Common myeloid progenitor, CD34-positive (primary cell): ENCODE results near the gene CFAP73.
"Not testable (repeated sequence)": the region's sequence is repeated elsewhere in the genome, so short reads cannot be mapped to it uniquely, and the experiment has no call there.

Experiments
- CTCF ChIA-PET: fragments of 350-600 bp; sonication (Branson Sonifier 250); formaldehyde crosslinking; loops from one replicate; lab custom pipeline; 2021; ENCODE audit warnings: antibody characterized with exemption; lab: Charles Lee
- POLR2A ChIA-PET: fragments of 350-600 bp; sonication (Branson Sonifier 250); formaldehyde crosslinking; loops from one replicate; lab custom pipeline; 2021; ENCODE audit warnings: antibody characterized with exemption; lab: Charles Lee
- DNase-seq, 3 donors: peaks; one replicate each; pipeline versions ENCODE4 v3.0.0 to v3.0.0-alpha.2; 2013
- H3K27ac ChIP-seq, 2 experiments: 1 replicate in 1 of 2; 2 replicates in 1 of 2; pipeline ENCODE4 v1.7.0; 2013; ENCODE audit warnings: inconsistent platforms in 2 of 2, low read length in 2 of 2, mild to moderate bottlenecking in 2 of 2, low read depth in 1 of 2, moderate library complexity in 1 of 2; ENCODE audit not compliant: severe bottlenecking in 2 of 2, insufficient read depth in 1 of 2, poor library complexity in 1 of 2
- H3K27me3 ChIP-seq, 5 experiments: replicated peaks in 2 of 5; 1 replicate in 3 of 5; 2 replicates in 2 of 5; pipeline versions ENCODE4 v1.6.1 to v1.7.0; 2013; ENCODE audit warnings: low read length in 4 of 5, mild to moderate bottlenecking in 2 of 5, moderate library complexity in 2 of 5, inconsistent platforms in 1 of 5; ENCODE audit not compliant: insufficient read depth in 5 of 5, control insufficient read depth in 4 of 5
- H3K36me3 ChIP-seq, 4 experiments: 1 replicate in 2 of 4; 2 replicates in 2 of 4; pipeline versions ENCODE4 v1.6.1 to v1.7.0; 2013; ENCODE audit warnings: low read length in 3 of 4, control low read depth in 1 of 4, mild to moderate bottlenecking in 1 of 4; ENCODE audit not compliant: control insufficient read depth in 4 of 4, insufficient read depth in 4 of 4
- H3K4me1 ChIP-seq, 4 experiments: 1 replicate in 3 of 4; 2 replicates in 1 of 4; pipeline versions ENCODE4 v1.6.1 to v1.7.1; 2013; ENCODE audit warnings: low read length in 3 of 4, mild to moderate bottlenecking in 3 of 4, control low read depth in 1 of 4, inconsistent platforms in 1 of 4, moderate library complexity in 1 of 4; ENCODE audit not compliant: control insufficient read depth in 4 of 4, insufficient read depth in 4 of 4; ENCODE audit errors: control extremely low read depth in 1 of 4
- H3K4me3 ChIP-seq, 7 experiments: 1 replicate in 4 of 7; 2 replicates in 3 of 7; pipeline versions ENCODE4 v1.5.1 to v1.7.0; 2013; ENCODE audit warnings: mild to moderate bottlenecking in 7 of 7, low read length in 6 of 7, moderate library complexity in 6 of 7, inconsistent platforms in 2 of 7, low read depth in 2 of 7, control low read depth in 1 of 7; ENCODE audit not compliant: insufficient read depth in 4 of 7, control insufficient read depth in 1 of 7; ENCODE audit errors: extremely low read depth in 1 of 7
- H3K9me3 ChIP-seq, 5 experiments: 1 replicate in 4 of 5; 2 replicates in 1 of 5; pipeline versions ENCODE4 v1.6.1 to v1.7.1; 2013; ENCODE audit warnings: low read length in 4 of 5, mild to moderate bottlenecking in 2 of 5, inconsistent platforms in 1 of 5, low read depth in 1 of 5, moderate library complexity in 1 of 5; ENCODE audit not compliant: control insufficient read depth in 4 of 5, insufficient read depth in 2 of 5; ENCODE audit errors: control extremely low read depth in 1 of 5
- WGBS: methylation state at CpG from one replicate; pipeline ENCODE4 v1.1.5; 2013; ENCODE audit not compliant: insufficient coverage; 5-methylcytosine and 5-hydroxymethylcytosine counted together

CFAP73 gene

GRCh38 chr12:113112043-113112899, 37.3 kb upstream of the CFAP73 start:
- CTCF ChIA-PET: interaction anchor here (0.8 to 1.8 kb wide), 4 partner anchors 9 to 22 kb away, joined by 3 to 5 read pairs (median 3); no protein-coding TSS in a partner anchor
- H3K36me3 ChIP-seq: no peaks in the 10 kb centered on the region
- H3K27me3 ChIP-seq: no peaks in the 10 kb centered on the region
- DNase-seq: no peak
- H3K9me3 ChIP-seq: no peaks in the 10 kb centered on the region
- peaks cover 0 to under 1% (median 0%) of the 10 kb centered on the region in 4 experiments for H3K4me1 ChIP-seq
- 85% methylated on average over 39 of the region's 39 CpGs for WGBS
- POLR2A ChIA-PET: no interaction called here
- H3K4me3 ChIP-seq: no peak overlapping the region
- H3K27ac ChIP-seq: no peak overlapping the region

GRCh38 chr12:113113397-113113796, 36.1 kb upstream of the CFAP73 start:
- H3K27ac ChIP-seq: no peak overlapping the region
- CTCF ChIA-PET: interaction anchor here (1.6 kb wide), 2 partner anchors 17 to 21 kb away, joined by 3 read pairs; no protein-coding TSS in a partner anchor
- no peaks in the 10 kb centered on the region for H3K36me3 ChIP-seq
- no peaks in the 10 kb centered on the region for H3K4me1 ChIP-seq
- POLR2A ChIA-PET: no interaction called here
- no peaks in the 10 kb centered on the region for H3K27me3 ChIP-seq
- WGBS: 97% methylated on average over 2 of the region's 2 CpGs
- H3K4me3 ChIP-seq: no peak overlapping the region
- H3K9me3 ChIP-seq: no peaks in the 10 kb centered on the region
- no peak for DNase-seq

DNA sequence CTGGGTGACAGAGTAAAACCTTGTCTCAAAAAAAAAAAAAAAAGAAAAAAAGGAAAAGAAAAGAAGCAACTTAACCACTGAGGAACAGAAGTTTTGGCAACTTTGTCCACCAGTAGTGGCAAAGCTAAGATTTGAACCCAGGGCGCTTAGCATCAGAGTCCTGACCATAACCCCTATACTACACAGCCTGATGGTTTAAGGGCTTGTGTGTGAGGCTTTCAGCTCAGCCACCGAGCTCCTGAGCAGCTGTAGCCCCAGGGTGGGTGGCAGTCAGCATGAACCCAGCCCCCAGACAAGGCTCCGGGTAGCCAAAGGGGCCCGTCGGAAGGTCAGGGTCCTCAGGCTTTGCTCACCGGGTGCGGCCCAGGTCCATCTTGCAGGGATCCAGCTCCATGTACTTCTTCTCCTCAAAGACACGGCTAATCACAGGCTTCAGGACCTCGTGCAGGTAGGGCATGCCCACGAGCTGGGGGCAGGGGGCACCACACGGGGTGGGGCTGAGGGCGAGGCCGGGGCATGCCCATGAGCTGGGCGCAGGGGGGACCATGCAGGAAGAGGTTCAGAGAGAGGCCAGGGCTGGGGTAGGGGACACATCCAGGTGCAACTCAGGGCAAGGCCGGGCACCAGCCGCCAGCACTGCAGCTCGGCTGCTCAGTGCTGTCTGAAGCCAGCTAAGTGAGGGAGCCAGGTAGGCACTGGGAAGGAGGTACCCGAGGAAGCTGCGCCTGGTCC, 34.9 kb upstream of the CFAP73 start:
- H3K36me3 ChIP-seq: no peaks in the 10 kb centered on the region
- ChIA-PET CTCF (interaction anchor here (1.2 to 1.8 kb wide), 4 partner anchors 14 to 60 kb away, joined by 3 to 9 read pairs (median 3); no protein-coding TSS in a partner anchor), POLR2A (interaction anchor here (0.6 kb wide), 1 partner anchor 187 kb away, joined by 5 read pairs; no protein-coding TSS in a partner anchor)
- DNase-seq: no peak
- WGBS: 94% methylated on average over 12 of the region's 19 CpGs
- H3K4me1 ChIP-seq: no peaks in the 10 kb centered on the region
- no peak overlapping the region for H3K27ac ChIP-seq
- H3K9me3 ChIP-seq: no peaks in the 10 kb centered on the region
- H3K4me3 ChIP-seq: no peak overlapping the region
- H3K27me3 ChIP-seq: no peaks in the 10 kb centered on the region

DNA sequence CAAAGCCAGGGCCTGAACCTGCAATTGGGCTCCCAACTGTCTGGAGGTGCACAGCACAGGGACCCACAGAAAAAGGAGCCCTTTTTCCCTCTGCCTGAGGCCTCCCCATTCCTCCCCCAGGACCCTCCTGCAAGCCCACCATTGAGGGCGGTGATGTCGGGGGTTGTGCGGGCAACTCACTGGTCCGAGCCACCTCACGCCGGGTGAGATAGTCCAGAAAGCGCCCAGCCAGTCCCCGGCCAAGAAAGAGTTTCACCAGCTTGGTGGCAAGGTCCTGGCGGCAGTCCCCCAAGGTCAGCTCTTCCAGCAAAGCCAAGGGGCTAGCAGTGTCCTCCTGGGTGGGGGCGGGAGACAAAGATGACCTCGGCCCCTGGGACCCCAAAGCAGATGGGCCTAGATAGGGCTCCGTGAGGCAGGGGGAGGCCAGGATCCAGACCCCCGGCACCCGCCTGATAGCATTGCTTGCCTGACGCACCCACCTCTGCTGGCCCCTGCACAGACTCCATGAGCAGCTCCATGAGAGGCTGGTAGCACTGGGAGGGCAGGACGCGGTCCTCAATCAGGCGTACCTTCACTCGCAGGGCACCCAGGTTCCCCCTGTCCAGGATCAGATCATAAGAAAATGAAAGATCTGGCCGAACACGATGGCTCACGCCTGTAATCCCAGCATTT, 33.9 kb upstream of the CFAP73 start:
- H3K36me3 ChIP-seq: no peaks in the 10 kb centered on the region
- no peaks in the 10 kb centered on the region for H3K27me3 ChIP-seq
- no peaks in the 10 kb centered on the region for H3K9me3 ChIP-seq
- 92% methylated on average over 20 of the region's 22 CpGs for WGBS
- no peak overlapping the region for H3K4me3 ChIP-seq
- ChIA-PET CTCF (interaction anchor here (1.2 to 1.8 kb wide), 3 partner anchors 15 to 59 kb away, joined by 3 to 9 read pairs (median 3); no protein-coding TSS in a partner anchor), POLR2A (no interaction called here)
- no peak overlapping the region for H3K27ac ChIP-seq
- no peaks in the 10 kb centered on the region for H3K4me1 ChIP-seq
- DNase-seq: no peak

DNA sequence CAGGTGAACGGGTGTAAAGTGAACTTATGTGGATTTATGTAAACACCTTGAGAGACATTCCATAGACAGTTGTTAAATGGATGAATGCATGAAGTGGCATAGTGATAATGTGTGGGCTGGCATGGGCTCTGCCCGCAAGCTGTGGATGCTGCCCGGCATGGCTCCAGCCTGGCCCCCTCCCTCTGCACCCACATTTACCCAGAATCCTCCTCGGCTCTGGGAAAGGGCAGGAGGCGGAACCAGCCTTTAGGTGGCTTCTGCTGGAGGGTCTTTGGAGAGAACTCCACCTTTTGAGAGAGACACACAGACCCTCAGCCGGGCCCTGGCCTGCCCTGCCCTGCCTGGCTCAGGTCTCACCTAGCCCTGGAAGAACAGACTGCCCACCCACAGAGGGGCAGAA, 32.6 kb upstream of the CFAP73 start:
- CTCF ChIA-PET: interaction anchor here (1.5 to 4.6 kb wide), 2 partner anchors 18 to 68 kb away, joined by 4 to 22 read pairs; partner anchors contain the start of gene RASAL1
- 95% methylated on average over 2 of the region's 6 CpGs for WGBS

GRCh38 chr12:113117684-113118083, 31.8 kb upstream of the CFAP73 start:
- H3K4me1 ChIP-seq, POLR2A ChIA-PET, H3K27me3 ChIP-seq, H3K36me3 ChIP-seq, DNase-seq, H3K9me3 ChIP-seq, H3K27ac ChIP-seq, H3K4me3 ChIP-seq: not testable (repeated sequence)
- 100% methylated on average over 1 of the region's 8 CpGs for WGBS
- CTCF ChIA-PET: interaction anchor here (1.5 to 4.6 kb wide), 2 partner anchors 17 to 69 kb away, joined by 4 to 22 read pairs; partner anchors contain the start of gene RASAL1

More for the DNA sequence above, 32.6 kb upstream of the CFAP73 start:
- H3K4me1 ChIP-seq: no peaks in the 10 kb centered on the region
- no peaks in the 10 kb centered on the region for H3K27me3 ChIP-seq
- no peak for DNase-seq
- H3K9me3 ChIP-seq: no peaks in the 10 kb centered on the region
- POLR2A ChIA-PET: no interaction called here
- no peak overlapping the region for H3K4me3 ChIP-seq
- H3K36me3 ChIP-seq: no peaks in the 10 kb centered on the region
- no peak overlapping the region for H3K27ac ChIP-seq
